GM10847 (cell line): Measurements from ENCODE around the gene CRYBB3.

ENCODE experiments used
- POLR2A ChIP-seq: IDR thresholded peaks from 2 replicates; pipeline ENCODE4 v1.6.1; 2011; ENCODE audit not compliant: insufficient read length; ENCODE audit errors: extremely low read depth

CRYBB3 gene

GRCh38 chr22:25199731-25200520 lies at the start of gene CRYBB3:
CRYBB3 (plus strand) TSS chr22:25199858; CDS start chr22:25201397, 1,539 bp downstream.
- TF ChIP-seq POLR2A: no peak

GRCh38 chr22:25153961-25154666 lies 45.5 kb upstream of the CRYBB3 start:
- no peak for TF ChIP-seq POLR2A

GRCh38 chr22:25154667-25154999 lies 45.0 kb upstream of the CRYBB3 start:
- no peak for TF ChIP-seq POLR2A

- no peak for TF ChIP-seq POLR2A
Measured at GRCh38 chr22:25156736-25157135, 42.9 kb upstream of the CRYBB3 start.

GRCh38 chr22:25159028-25159427 lies 40.6 kb upstream of the CRYBB3 start:
- no peak for TF ChIP-seq POLR2A

GRCh38 chr22:25160120-25160996 lies 39.3 kb upstream of the CRYBB3 start:
- no peak for TF ChIP-seq POLR2A

GRCh38 chr22:25161017-25161915 lies 38.4 kb upstream of the CRYBB3 start:
- TF ChIP-seq POLR2A: no peak

GRCh38 chr22:25161916-25162530 lies 37.6 kb upstream of the CRYBB3 start:
- TF ChIP-seq POLR2A: no peak

- no peak for TF ChIP-seq POLR2A
Measured at GRCh38 chr22:25162561-25162960, 37.1 kb upstream of the CRYBB3 start.

- TF ChIP-seq POLR2A: no peak
Measured at GRCh38 chr22:25165785-25166184, 33.9 kb upstream of the CRYBB3 start.

GRCh38 chr22:25166266-25167040 lies 33.2 kb upstream of the CRYBB3 start:
- TF ChIP-seq POLR2A: no peak

GRCh38 chr22:25167082-25167481 lies 32.6 kb upstream of the CRYBB3 start:
- no peak for TF ChIP-seq POLR2A

- no peak for TF ChIP-seq POLR2A
Measured at GRCh38 chr22:25167834-25168601, 31.6 kb upstream of the CRYBB3 start.
